DND-41 (cell line): ENCODE measurements around the gene ENTPD8.
"Not testable (repeated sequence)": the region's sequence is repeated elsewhere in the genome, so short reads cannot be mapped to it uniquely, and the experiment has no call there.

ENCODE experiments used
- ATAC-seq: fragments of 200-7000 bp; cut with Tn5 transposase; 3 replicates; pipeline ENCODE4 v1.9.1; 2021; ENCODE audit warnings: low read depth; ENCODE audit not compliant: insufficient read depth
- DNase-seq: peaks from one replicate; pipeline ENCODE4 v3.0.0-alpha.2; 2020
- H2AFZ ChIP-seq: 2 replicates; pipeline ENCODE4 v1.6.0; 2012; ENCODE audit warnings: low read depth, low read length
- H3K27ac ChIP-seq: 2 replicates; pipeline ENCODE4 v1.5.1; 2012; ENCODE audit warnings: low read length, inconsistent platforms
- H3K27me3 ChIP-seq: fragments of 200-600 bp; sonication (generic); 2 replicates; pipeline ENCODE4 v1.6.0; 2012; ENCODE audit warnings: low read length, mild to moderate bottlenecking, inconsistent platforms; ENCODE audit not compliant: insufficient read depth, poor library complexity
- H3K36me3 ChIP-seq: 2 replicates; pipeline ENCODE4 v1.5.1; 2012; ENCODE audit warnings: low read length, inconsistent platforms; ENCODE audit not compliant: insufficient read depth
- H3K4me1 ChIP-seq: 2 replicates; pipeline ENCODE4 v1.5.1; 2012; ENCODE audit warnings: mild to moderate bottlenecking, low read length; ENCODE audit not compliant: insufficient read depth
- H3K4me2 ChIP-seq: 2 replicates; pipeline ENCODE4 v1.6.0; 2012; ENCODE audit warnings: mild to moderate bottlenecking, moderate library complexity, low read length, inconsistent platforms; ENCODE audit not compliant: insufficient read depth
- H3K4me3 ChIP-seq, 2 experiments: fragments of 200-600 bp in 1 of 2; shearing (Covaris generic) in 1 of 2; 2 replicates each; pipeline ENCODE4 v1.5.1; 2012 to 2016; ENCODE audit warnings: inconsistent platforms in 2 of 2, low read length in 2 of 2, mild to moderate bottlenecking in 2 of 2, low read depth in 1 of 2, moderate library complexity in 1 of 2
- H3K79me2 ChIP-seq: 2 replicates; pipeline ENCODE4 v1.6.0; 2012; ENCODE audit warnings: low read length, inconsistent platforms; ENCODE audit not compliant: insufficient read depth
- H3K9ac ChIP-seq: 2 replicates; pipeline ENCODE4 v1.6.0; 2012; ENCODE audit warnings: low read depth, mild to moderate bottlenecking, inconsistent platforms, low read length, moderate library complexity
- H3K9me3 ChIP-seq: 2 replicates; pipeline ENCODE4 v1.5.1; 2012; ENCODE audit warnings: low read length, moderate library complexity, mild to moderate bottlenecking, inconsistent platforms; ENCODE audit not compliant: insufficient read depth, severe bottlenecking
- H4K20me1 ChIP-seq: 2 replicates; pipeline ENCODE4 v1.6.0; 2012; ENCODE audit warnings: low read length; ENCODE audit not compliant: insufficient read depth
- EZH2 ChIP-seq: IDR thresholded peaks from 3 replicates; pipeline ENCODE4 v1.6.1; 2012; ENCODE audit warnings: borderline replicate concordance, low read depth, mild to moderate bottlenecking, moderate library complexity, low read length, inconsistent platforms; ENCODE audit not compliant: severe bottlenecking
- TF ChIP-seq, protein P1 (sequence below): IDR thresholded peaks from 2 replicates; pipeline ENCODE4 v1.5.1; 2012; ENCODE audit warnings: borderline replicate concordance, low read length, moderate library complexity, mild to moderate bottlenecking; ENCODE audit not compliant: poor library complexity, severe bottlenecking; ENCODE audit errors: extremely low read depth

Gene ENTPD8

DNA sequence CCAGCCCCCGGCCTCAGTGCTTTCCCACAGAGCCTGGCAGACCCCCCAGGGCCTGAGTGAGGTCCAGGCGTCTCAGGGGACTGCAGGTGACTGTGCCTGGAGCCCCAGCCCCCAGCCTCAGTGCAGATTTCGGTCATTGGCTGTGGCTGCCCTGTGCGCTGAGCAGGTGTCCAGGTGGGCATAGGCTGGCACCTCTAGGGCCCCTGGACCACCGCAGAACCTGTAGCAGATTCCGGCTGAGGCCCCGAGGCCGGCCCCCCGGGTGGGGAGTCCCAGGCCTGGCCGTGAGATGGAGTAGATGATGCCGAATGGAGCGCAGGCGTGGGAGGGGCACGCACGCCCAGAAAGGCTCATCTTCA lies 30.3 kb downstream of the ENTPD8 start:
- DNase-seq, result no peak
- Histone ChIP-seq H3K27me3 (no peaks in the 10 kb centered on the region), H3K4me2 (no peak overlapping the region), H3K9me3 (no peaks in the 10 kb centered on the region), H3K27ac (no peak overlapping the region), H3K4me3 (no peak overlapping the region), H3K36me3 (no peaks in the 10 kb centered on the region), H3K79me2 (no peaks in the 10 kb centered on the region), H4K20me1 (no peaks in the 10 kb centered on the region), H2AFZ (no peak overlapping the region), H3K4me1 (no peaks in the 10 kb centered on the region), H3K9ac (no peak overlapping the region)
- TF ChIP-seq EZH2, result no peak
- TF ChIP-seq, protein P1, sequence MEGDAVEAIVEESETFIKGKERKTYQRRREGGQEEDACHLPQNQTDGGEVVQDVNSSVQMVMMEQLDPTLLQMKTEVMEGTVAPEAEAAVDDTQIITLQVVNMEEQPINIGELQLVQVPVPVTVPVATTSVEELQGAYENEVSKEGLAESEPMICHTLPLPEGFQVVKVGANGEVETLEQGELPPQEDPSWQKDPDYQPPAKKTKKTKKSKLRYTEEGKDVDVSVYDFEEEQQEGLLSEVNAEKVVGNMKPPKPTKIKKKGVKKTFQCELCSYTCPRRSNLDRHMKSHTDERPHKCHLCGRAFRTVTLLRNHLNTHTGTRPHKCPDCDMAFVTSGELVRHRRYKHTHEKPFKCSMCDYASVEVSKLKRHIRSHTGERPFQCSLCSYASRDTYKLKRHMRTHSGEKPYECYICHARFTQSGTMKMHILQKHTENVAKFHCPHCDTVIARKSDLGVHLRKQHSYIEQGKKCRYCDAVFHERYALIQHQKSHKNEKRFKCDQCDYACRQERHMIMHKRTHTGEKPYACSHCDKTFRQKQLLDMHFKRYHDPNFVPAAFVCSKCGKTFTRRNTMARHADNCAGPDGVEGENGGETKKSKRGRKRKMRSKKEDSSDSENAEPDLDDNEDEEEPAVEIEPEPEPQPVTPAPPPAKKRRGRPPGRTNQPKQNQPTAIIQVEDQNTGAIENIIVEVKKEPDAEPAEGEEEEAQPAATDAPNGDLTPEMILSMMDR, result no peak
- ATAC-seq, result no peak

DNA sequence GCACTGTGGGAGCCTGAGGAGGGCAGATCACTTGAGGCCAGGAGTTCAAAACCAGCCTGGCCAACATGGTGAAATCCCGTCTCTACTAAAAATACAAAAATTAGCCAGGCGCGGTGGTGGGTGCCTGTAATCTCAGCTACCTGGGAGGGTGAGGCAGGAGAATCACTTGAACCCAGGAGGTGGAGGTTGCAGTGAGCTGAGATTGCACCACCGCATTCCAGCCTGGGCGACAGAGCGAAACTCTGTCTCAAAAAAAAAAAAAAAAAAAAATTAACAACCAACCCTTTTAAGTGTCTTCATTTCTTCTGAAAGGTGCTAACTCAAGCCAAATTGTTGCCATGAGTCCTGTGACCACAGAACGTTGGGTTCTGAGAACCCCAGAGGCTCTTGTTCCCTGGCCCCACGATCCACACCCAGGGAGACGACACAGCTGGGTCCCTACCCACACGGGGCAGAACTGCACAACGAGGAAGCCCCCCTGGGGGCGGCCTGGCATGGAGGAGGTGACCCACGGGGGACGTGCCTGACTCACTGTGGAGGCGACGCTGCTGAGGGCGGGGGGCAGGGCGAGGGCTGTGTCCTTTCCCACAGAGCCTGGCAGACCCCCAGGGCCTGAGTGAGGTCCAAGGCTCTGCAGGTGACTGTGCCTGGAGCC lies 30.8 kb downstream of the ENTPD8 start:
- not testable (repeated sequence) for ATAC-seq, H3K36me3 ChIP-seq, H3K4me2 ChIP-seq, H3K4me3 ChIP-seq, H3K9me3 ChIP-seq, H3K27ac ChIP-seq, DNase-seq, H3K27me3 ChIP-seq, H3K9ac ChIP-seq, H3K79me2 ChIP-seq, H4K20me1 ChIP-seq, H2AFZ ChIP-seq, H3K4me1 ChIP-seq

GRCh38 chr9:137409515-137409914 lies 31.6 kb downstream of the ENTPD8 start:
- ATAC-seq (no peak), DNase-seq (no peak)
- no peak overlapping the region for H3K4me2 ChIP-seq
- no peaks in the 10 kb centered on the region for H3K79me2 ChIP-seq
- no peak overlapping the region for H3K27ac ChIP-seq
- H3K9ac ChIP-seq, result no peak overlapping the region
- no peaks in the 10 kb centered on the region for H3K9me3 ChIP-seq
- no peaks in the 10 kb centered on the region for H3K36me3 ChIP-seq
- H4K20me1 ChIP-seq, result no peaks in the 10 kb centered on the region
- no peak overlapping the region for H3K4me3 ChIP-seq
- H2AFZ ChIP-seq, result no peak overlapping the region
- H3K4me1 ChIP-seq, result no peaks in the 10 kb centered on the region
- no peaks in the 10 kb centered on the region for H3K27me3 ChIP-seq
- TF ChIP-seq EZH2, result no peak
- TF ChIP-seq, protein P1, result no peak

- no peaks in the 10 kb centered on the region for H3K36me3 ChIP-seq
- H3K4me1 ChIP-seq, result no peaks in the 10 kb centered on the region
These were observed 32.3 kb downstream of the ENTPD8 start for GRCh38 chr9:137408651-137409405.

More at GRCh38 chr9:137408651-137409405, 32.3 kb downstream of the ENTPD8 start:
- DNase-seq (no peak), ATAC-seq (no peak)
- Histone ChIP-seq H3K4me3 (no peak overlapping the region), H3K27me3 (no peaks in the 10 kb centered on the region), H3K9me3 (no peaks in the 10 kb centered on the region), H2AFZ (no peak overlapping the region), H3K27ac (no peak overlapping the region), H4K20me1 (no peaks in the 10 kb centered on the region), H3K4me2 (no peak overlapping the region), H3K9ac (no peak overlapping the region), H3K79me2 (no peaks in the 10 kb centered on the region)
- no peak for TF ChIP-seq EZH2
- TF ChIP-seq, protein P1, result no peak
